Uterus (tissue), 2 donors: ENCODE results near the gene DNAJB8.

Source experiments
- CTCF ChIP-seq, 4 experiments: fragments of 200-600 bp in 2 of 4; fragments of 450-650 bp in 2 of 4; sonication (generic) in 2 of 4; IDR thresholded peaks; one replicate each; pipeline ENCODE4 v1.5.1; 2016 to 2019; ENCODE audit warnings: antibody characterized with exemption in 4 of 4, mild to moderate bottlenecking in 2 of 4, moderate library complexity in 1 of 4
- POLR2A ChIP-seq, 2 donors: fragments of 450-650 bp; IDR thresholded peaks; one replicate each; pipeline ENCODE4 v1.6.1; 2016; ENCODE audit warnings: antibody characterized with exemption in 2 of 2, mild to moderate bottlenecking in 1 of 2, moderate library complexity in 1 of 2

- TF ChIP-seq POLR2A (IDR thresholded peaks at IDR 0.05) (no peak), CTCF (IDR thresholded peaks at IDR 0.05) (no peak)
Observed at GRCh38 chr3:128420720-128421438, 45.8 kb downstream of the DNAJB8 start.
